CD8-positive, alpha-beta memory T cell (primary cell): ENCODE measurements around the gene HABP4. TPM values are rescaled to one million over a fixed set of nuclear protein-coding genes. Genes with fewer than 3 reads are reported as not detected.

Experiments used
- CTCF ChIA-PET: fragments of 350-600 bp; sonication (Branson Sonifier 250); formaldehyde crosslinking; loops from one replicate; lab custom pipeline; 2021; ENCODE audit warnings: antibody characterized with exemption; lab: Charles Lee
- POLR2A ChIA-PET: fragments of 350-600 bp; sonication (Branson Sonifier 250); formaldehyde crosslinking; loops from one replicate; lab custom pipeline; 2021; ENCODE audit warnings: antibody characterized with exemption; lab: Charles Lee
- DNase-seq, 5 donors: peaks; one replicate each; pipeline versions ENCODE4 v3.0.0 to v3.0.0-alpha.2; 2020 to 2022; ENCODE audit warnings: mixed read lengths in 1 of 5
- H3K27ac ChIP-seq: one replicate; pipeline ENCODE4 v1.7.0; 2013; ENCODE audit warnings: low read depth, mild to moderate bottlenecking, low read length, moderate library complexity
- H3K27me3 ChIP-seq: 2 replicates; pipeline ENCODE4 v1.7.0; 2013; ENCODE audit warnings: low read length, mild to moderate bottlenecking; ENCODE audit not compliant: insufficient read depth, poor library complexity, severe bottlenecking
- H3K36me3 ChIP-seq: 2 replicates; pipeline ENCODE4 v1.7.0; 2013; ENCODE audit warnings: mild to moderate bottlenecking, low read length, moderate library complexity; ENCODE audit not compliant: insufficient read depth
- H3K4me1 ChIP-seq: 2 replicates; pipeline ENCODE4 v1.7.0; 2013; ENCODE audit warnings: mild to moderate bottlenecking, low read length, moderate library complexity; ENCODE audit not compliant: insufficient read depth
- H3K4me3 ChIP-seq: 2 replicates; pipeline ENCODE4 v1.7.0; 2013; ENCODE audit warnings: mild to moderate bottlenecking, low read length
- H3K9me3 ChIP-seq: 2 replicates; pipeline ENCODE4 v1.7.0; 2013; ENCODE audit warnings: mild to moderate bottlenecking, low read length
- H3K27ac Mint-ChIP-seq, 8 donors: one replicate each; pipeline ENCODE4 v1.8.0; 2020 to 2021; ENCODE audit warnings: mixed read lengths in 8 of 8, mild to moderate bottlenecking in 6 of 8, inconsistent platforms in 3 of 8, moderate library complexity in 3 of 8
- H3K27me3 Mint-ChIP-seq, 2 donors: one replicate each; pipeline ENCODE4 v1.8.0; 2020 to 2021; ENCODE audit warnings: mixed read lengths in 2 of 2, mild to moderate bottlenecking in 1 of 2, moderate library complexity in 1 of 2
- H3K36me3 Mint-ChIP-seq, 3 donors: one replicate each; pipeline ENCODE4 v1.8.0; 2020 to 2021; ENCODE audit warnings: mixed read lengths in 3 of 3, inconsistent platforms in 1 of 3, mild to moderate bottlenecking in 1 of 3
- H3K4me1 Mint-ChIP-seq, 3 donors: one replicate each; pipeline ENCODE4 v1.8.0; 2020 to 2021; ENCODE audit warnings: mixed read lengths in 3 of 3, inconsistent platforms in 1 of 3, mild to moderate bottlenecking in 1 of 3
- H3K4me3 Mint-ChIP-seq, 7 donors: one replicate each; pipeline ENCODE4 v1.8.0; 2020 to 2021; ENCODE audit warnings: mixed read lengths in 7 of 7, mild to moderate bottlenecking in 6 of 7, moderate library complexity in 4 of 7, inconsistent platforms in 2 of 7
- H3K9me3 Mint-ChIP-seq, 5 donors: one replicate each; pipeline ENCODE4 v1.8.0; 2020 to 2022; ENCODE audit warnings: mixed read lengths in 5 of 5, mild to moderate bottlenecking in 3 of 5, moderate library complexity in 2 of 5, inconsistent platforms in 1 of 5
- polyA plus RNA-seq: library from polyadenylated mRNA; unstranded; fragments of 300-500 nt; fragmentation: Illumina TruSeq; gene quantifications from one replicate; pipeline ENCODE4 v1.2.3, GENCODE V29; 2021
- total RNA-seq, 2 experiments: library from RNA; stranded (reverse); gene quantifications; one replicate each; pipeline ENCODE4 v1.2.3, GENCODE V29; 2021

The HABP4 gene
- total and polyA plus RNA-seq, 3 experiments from 2014 or later = 20.4 to 24.1 (median 21.0) TPM

DNA sequence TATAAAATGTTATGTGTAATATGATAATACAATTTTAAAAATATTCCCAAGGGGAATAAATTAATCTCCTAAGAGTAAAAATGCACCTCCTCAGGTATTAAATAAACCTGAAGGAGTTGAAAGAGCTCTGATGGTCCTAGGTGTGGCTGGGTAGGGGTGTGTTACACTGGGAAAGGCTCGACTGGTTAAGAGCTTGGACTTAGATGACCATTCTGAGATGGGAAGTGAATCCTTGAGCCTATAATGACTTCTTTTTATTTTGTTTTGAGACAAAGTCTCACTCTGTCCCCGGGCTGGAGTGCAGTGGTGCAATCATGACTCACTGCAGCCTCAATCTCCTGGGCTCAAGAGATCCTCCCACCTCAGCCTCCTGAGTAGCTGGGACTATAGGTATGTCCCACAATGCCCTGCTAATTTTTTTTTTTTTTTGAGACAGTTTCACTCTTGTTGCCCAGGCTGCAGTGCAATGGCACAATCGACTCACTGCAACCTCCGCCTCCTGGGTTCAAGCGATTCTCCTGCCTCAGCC, 9.2 kb upstream of the HABP4 start:
- no peaks in the 10 kb centered on the region for H3K36me3 ChIP-seq
- Mint-ChIP-seq H3K27ac (no peak overlapping the region), H3K4me1 (peaks cover 0 to 8% (median 5%) of the 10 kb centered on the region in 3 donors), H3K4me3 (no peak overlapping the region), H3K27me3 (no peaks in the 10 kb centered on the region), H3K36me3 (no peaks in the 10 kb centered on the region), H3K9me3 (no peaks in the 10 kb centered on the region)
- no peak overlapping the region for H3K27ac ChIP-seq
- DNase-seq = no peak
- H3K27me3 ChIP-seq = no peaks in the 10 kb centered on the region
- no peaks in the 10 kb centered on the region for H3K9me3 ChIP-seq
- no peak overlapping the region for H3K4me3 ChIP-seq
- ChIA-PET POLR2A (no interaction called here), CTCF (interaction anchor here (1.0 to 2.1 kb wide), 3 partner anchors 22 to 126 kb away, joined by 3 to 8 read pairs (median 5); partner anchors contain the start of gene ZNF367)
- H3K4me1 ChIP-seq = no peaks in the 10 kb centered on the region

DNA sequence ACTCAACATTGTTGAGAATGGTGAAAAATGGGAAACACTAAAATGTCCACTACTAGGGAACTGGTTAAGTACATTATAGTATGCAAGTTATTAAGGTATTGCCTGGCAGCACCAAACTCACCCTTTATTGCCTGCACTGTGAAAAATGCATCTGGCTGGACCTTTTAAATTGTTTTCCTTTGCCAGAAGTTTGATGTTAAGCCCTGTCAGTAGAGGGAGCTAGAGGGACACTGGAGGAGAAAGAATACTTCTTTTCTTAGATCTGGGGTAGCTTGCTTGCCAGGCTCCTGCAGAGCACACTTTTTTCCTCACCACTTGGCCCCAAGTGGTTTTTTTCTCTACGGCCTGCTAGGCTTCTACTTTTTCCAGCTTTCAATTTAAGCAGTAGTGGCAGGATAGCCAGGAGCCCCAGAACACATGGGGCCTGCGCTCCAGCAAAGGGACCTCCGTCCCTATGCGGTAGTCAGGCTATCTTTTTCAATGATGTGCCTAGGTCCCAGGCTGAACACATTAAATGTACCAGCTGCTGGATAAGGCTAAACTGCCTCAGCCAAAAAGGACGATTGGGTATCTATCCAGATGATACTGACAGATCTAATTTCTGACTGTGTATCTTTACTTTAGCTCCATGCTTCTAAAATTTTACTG, 8.0 kb upstream of the HABP4 start:
- H3K27ac Mint-ChIP-seq = no peak overlapping the region
- ChIA-PET CTCF (interaction anchor here (0.8 to 2.1 kb wide), 5 partner anchors 9 to 125 kb away, joined by 3 to 11 read pairs (median 8); partner anchors contain the start of gene ZNF367), POLR2A (no interaction called here)
- no peak overlapping the region for H3K4me3 Mint-ChIP-seq
- no peak for DNase-seq
- Histone ChIP-seq H3K36me3 (no peaks in the 10 kb centered on the region), H3K27me3 (no peaks in the 10 kb centered on the region), H3K4me3 (no peak overlapping the region), H3K27ac (no peak overlapping the region), H3K4me1 (no peaks in the 10 kb centered on the region), H3K9me3 (no peaks in the 10 kb centered on the region)
- H3K27me3 Mint-ChIP-seq = no peaks in the 10 kb centered on the region
- no peaks in the 10 kb centered on the region for H3K36me3 Mint-ChIP-seq
- H3K9me3 Mint-ChIP-seq = no peaks in the 10 kb centered on the region
- H3K4me1 Mint-ChIP-seq = no peaks in the 10 kb centered on the region

DNA sequence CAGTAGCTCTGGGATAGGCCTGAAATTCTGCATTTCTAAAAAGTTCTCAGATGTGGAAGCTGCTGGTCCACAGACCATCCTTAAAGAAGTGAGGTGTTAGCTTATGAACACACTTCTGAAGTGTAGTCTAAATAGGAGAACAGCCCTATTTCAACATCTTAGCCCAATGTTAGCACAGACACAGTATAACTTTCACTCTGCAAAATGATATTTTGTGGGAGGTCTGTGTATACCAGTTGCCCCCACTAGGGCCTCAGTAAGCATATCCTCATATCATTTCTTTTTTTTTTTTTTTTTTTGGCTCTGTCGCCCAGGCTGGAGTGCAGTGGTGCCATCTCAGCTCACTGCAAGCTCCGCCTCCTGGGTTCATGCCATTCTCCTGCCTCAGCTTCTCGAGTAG, 7.5 kb upstream of the HABP4 start:
- H3K4me1 Mint-ChIP-seq = no peaks in the 10 kb centered on the region
- Histone ChIP-seq H3K36me3 (no peaks in the 10 kb centered on the region), H3K27ac (no peak overlapping the region), H3K27me3 (no peaks in the 10 kb centered on the region), H3K9me3 (no peaks in the 10 kb centered on the region), H3K4me1 (no peaks in the 10 kb centered on the region), H3K4me3 (no peak overlapping the region)
- H3K9me3 Mint-ChIP-seq = no peaks in the 10 kb centered on the region
- H3K4me3 Mint-ChIP-seq = no peak overlapping the region
- no peaks in the 10 kb centered on the region for H3K36me3 Mint-ChIP-seq
- ChIA-PET POLR2A (no interaction called here), CTCF (interaction anchor here (0.8 to 2.1 kb wide), 5 partner anchors 9 to 124 kb away, joined by 3 to 11 read pairs (median 8); partner anchors contain the start of gene ZNF367)
- no peak for DNase-seq
- no peaks in the 10 kb centered on the region for H3K27me3 Mint-ChIP-seq
- H3K27ac Mint-ChIP-seq = no peak overlapping the region

DNA sequence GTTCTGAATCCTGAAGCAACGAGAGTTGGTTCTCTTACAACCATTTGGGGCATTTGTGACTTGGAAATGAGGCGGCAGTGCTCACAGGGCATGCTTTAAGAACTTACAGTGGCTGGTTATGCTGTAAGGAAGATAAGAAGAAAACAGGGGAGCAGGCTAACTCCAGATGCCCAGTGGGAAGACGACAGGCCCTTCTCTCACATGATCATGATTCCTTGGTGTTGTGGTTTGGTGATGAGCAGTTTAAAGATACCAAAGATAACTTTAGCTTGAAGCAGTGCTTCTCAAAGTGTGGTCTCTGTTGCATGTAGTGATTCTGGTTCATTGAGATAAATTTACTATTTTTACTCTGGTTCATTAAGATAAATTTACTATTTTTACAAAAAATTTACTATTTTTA, 2.6 kb upstream of the HABP4 start:
- Histone ChIP-seq H3K9me3 (no peaks in the 10 kb centered on the region), H3K27me3 (no peaks in the 10 kb centered on the region), H3K36me3 (no peaks in the 10 kb centered on the region), H3K27ac (no peak overlapping the region), H3K4me1 (peaks cover 17% of the 10 kb centered on the region), H3K4me3 (no peak overlapping the region)
- POLR2A ChIA-PET = no interaction called here
- Mint-ChIP-seq H3K36me3 (peaks cover 0 to 8% (median 0%) of the 10 kb centered on the region in 3 donors), H3K9me3 (no peaks in the 10 kb centered on the region), H3K4me3 (peak overlapping the region in 1 of 7 donors; percentile 56), H3K27me3 (peaks cover 0 to 1% of the 10 kb centered on the region in 2 donors), H3K27ac (peak overlapping the region in 1 of 8 donors; percentile 48), H3K4me1 (peaks cover 13 to 17% (median 15%) of the 10 kb centered on the region in 3 donors)
- no peak for DNase-seq
- CTCF ChIA-PET = no interaction called here

DNA sequence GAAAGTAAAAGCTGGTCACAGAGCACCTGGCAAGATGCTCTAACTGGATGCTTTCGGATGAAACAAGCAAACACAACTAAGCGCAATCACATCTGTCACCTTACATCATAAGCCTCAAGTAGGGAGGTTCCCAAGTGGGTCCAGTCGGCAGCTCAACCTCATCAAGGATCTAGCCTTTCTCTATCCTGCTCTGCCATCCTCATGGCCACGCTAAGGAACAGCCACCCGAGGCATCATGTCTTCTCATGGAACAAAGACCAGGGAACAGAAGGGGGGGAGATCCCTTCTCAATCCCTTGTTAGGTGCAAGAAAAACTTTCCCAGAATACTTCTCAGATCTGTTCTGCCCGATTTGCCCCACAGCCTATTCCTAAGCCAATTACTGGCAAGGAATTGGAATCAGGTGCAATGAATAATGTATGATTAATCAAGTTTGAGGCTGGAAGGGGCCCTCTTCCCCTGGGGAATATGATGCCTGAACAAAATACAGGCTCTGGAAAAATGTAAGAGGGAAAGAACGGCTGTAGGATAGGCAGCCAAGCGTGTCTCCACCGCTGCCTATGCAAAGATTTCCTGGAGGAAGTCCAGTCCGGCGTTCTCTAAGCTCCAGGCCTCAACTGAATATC, 1.3 kb upstream of the HABP4 start:
- no peaks in the 10 kb centered on the region for H3K9me3 ChIP-seq
- POLR2A ChIA-PET = interaction anchor here (0.9 to 1.2 kb wide), 2 partner anchors 32 to 50 kb away, joined by 5 to 6 read pairs; no protein-coding TSS in a partner anchor
- Mint-ChIP-seq H3K27ac (peak overlapping the region in 4 of 8 donors; percentile 27 to 80 (median 56)), H3K9me3 (no peaks in the 10 kb centered on the region), H3K4me3 (peak overlapping the region in 5 of 7 donors; percentile 29 to 95 (median 85)), H3K4me1 (peaks cover 16 to 25% (median 23%) of the 10 kb centered on the region in 3 donors), H3K27me3 (peaks cover 0 to 1% of the 10 kb centered on the region in 2 donors), H3K36me3 (peaks cover 0 to 9% (median under 1%) of the 10 kb centered on the region in 3 donors)
- H3K36me3 ChIP-seq = no peaks in the 10 kb centered on the region
- H3K27ac ChIP-seq = no peak overlapping the region
- no peak for DNase-seq
- CTCF ChIA-PET = interaction anchor here (0.8 to 1.5 kb wide), 4 partner anchors 10 to 132 kb away, joined by 3 to 6 read pairs (median 3); no protein-coding TSS in a partner anchor
- H3K4me1 ChIP-seq = peaks cover 18% of the 10 kb centered on the region
- H3K27me3 ChIP-seq = no peaks in the 10 kb centered on the region
- H3K4me3 ChIP-seq = no peak overlapping the region

DNA sequence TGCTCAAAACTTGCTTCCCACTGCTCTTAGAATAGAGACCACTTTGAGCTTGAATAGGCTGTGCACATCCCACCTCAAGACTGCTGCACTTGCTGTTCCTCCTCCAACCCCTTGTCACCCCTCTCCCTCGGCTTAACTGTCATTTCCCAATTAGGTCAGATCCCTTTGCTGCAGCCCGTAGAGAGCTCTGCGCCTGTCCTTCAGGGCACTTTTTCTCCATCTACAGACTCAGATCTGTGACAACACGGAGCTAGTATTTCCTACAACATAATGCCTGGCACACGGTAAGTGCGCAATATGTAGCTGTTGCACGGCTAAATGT, 485 bp upstream of the HABP4 start:
- CTCF ChIA-PET = interaction anchor here (0.8 to 2.0 kb wide), 8 partner anchors 8 to 132 kb away, joined by 3 to 6 read pairs (median 4); partner anchors contain the start of gene SLC35D2
- H3K36me3 Mint-ChIP-seq = peaks cover 0 to 11% (median 2%) of the 10 kb centered on the region in 3 donors
- no peaks in the 10 kb centered on the region for H3K9me3 Mint-ChIP-seq
- peaks cover 18% of the 10 kb centered on the region for H3K4me1 ChIP-seq
- no peaks in the 10 kb centered on the region for H3K27me3 ChIP-seq
- no peak overlapping the region for H3K27ac ChIP-seq
- H3K9me3 ChIP-seq = no peaks in the 10 kb centered on the region
- no peaks in the 10 kb centered on the region for H3K36me3 ChIP-seq
- H3K27ac Mint-ChIP-seq = peak overlapping the region; percentile 35 to 92 (median 80)
- peak overlapping the region; percentile 59 for H3K4me3 ChIP-seq
- H3K4me1 Mint-ChIP-seq = peaks cover 19 to 29% (median 28%) of the 10 kb centered on the region in 3 donors
- DNase-seq = no peak
- peak overlapping the region; percentile 76 to 95 (median 85) for H3K4me3 Mint-ChIP-seq
- POLR2A ChIA-PET = interaction anchor here (0.6 to 2.5 kb wide), 12 partner anchors 10 to 1780 kb away, joined by 3 to 22 read pairs (median 4); partner anchors contain the start of genes SLC35D2, ZNF367 and ZNF510
- peaks cover 0 to 1% of the 10 kb centered on the region in 2 donors for H3K27me3 Mint-ChIP-seq

DNA sequence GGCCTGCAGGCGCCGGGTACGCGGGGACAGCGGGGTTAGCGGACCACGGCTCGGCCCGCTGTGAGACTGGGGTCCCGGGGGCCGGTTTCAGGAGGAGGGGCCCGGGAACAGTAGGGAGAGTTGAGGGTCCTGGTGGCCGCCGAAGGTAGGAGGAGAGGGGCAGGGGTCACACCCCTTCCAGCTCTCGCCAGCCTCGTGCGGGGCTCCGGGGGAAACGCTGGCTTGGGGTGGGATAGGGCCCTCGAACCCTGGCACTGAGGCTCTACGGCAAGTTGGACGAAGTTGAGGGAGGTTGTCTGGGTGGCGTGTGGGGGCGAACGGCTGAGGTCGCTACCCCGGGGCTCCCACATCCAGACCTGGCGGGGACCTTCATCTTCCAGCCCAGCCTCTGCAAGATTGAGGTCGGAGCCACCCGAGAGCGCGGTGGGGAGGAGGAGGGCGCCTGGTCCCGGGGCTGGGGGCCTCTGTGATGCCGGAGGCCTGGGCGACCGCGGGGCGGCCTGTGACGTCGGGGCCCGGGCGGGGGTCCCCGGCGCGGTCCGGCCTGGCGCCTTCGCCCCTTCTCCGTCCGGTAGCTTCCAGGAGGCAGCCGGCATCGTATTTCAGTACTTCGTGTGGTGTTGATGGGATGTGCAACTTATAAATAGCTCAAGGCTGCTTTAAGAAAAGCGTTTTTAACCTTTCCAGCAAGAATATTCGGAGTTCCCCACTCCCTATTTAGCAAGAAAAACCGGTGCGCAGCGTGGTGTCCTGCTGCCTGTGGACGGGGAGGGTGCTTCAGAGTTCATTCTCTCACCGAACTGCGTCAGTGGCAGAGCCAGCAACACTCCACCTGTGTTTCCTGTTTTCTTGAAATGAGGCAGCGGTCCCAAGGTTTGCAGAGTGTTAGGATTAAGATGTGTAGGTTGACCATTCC, 902 bp downstream of the HABP4 start:
- Mint-ChIP-seq H3K27ac (peak overlapping the region; percentile 60 to 95 (median 92)), H3K27me3 (peaks cover 0 to 1% of the 10 kb centered on the region in 2 donors), H3K4me3 (peak overlapping the region; percentile 89 to 96 (median 94)), H3K9me3 (no peaks in the 10 kb centered on the region), H3K36me3 (peaks cover 0 to 11% (median 2%) of the 10 kb centered on the region in 3 donors), H3K4me1 (peaks cover 19 to 29% (median 28%) of the 10 kb centered on the region in 3 donors)
- Histone ChIP-seq H3K9me3 (no peaks in the 10 kb centered on the region), H3K4me3 (peak overlapping the region; percentile 75), H3K27me3 (no peaks in the 10 kb centered on the region), H3K4me1 (peaks cover 18% of the 10 kb centered on the region), H3K36me3 (no peaks in the 10 kb centered on the region), H3K27ac (peak overlapping the region; percentile 57)
- peak; percentile 10 to 64 (median 41) for DNase-seq
- POLR2A ChIA-PET = interaction anchor here (0.6 to 3.1 kb wide), 7 partner anchors 26 to 582 kb away, joined by 3 to 22 read pairs (median 6); partner anchors contain the start of genes SLC35D2, ZNF367 and ZNF510
- CTCF ChIA-PET = interaction anchor here (1.0 to 2.4 kb wide), 7 partner anchors 8 to 125 kb away, joined by 3 to 8 read pairs (median 5); no protein-coding TSS in a partner anchor
